ENCODE measurements around the gene SLC24A4. TPM values are rescaled to one million over a fixed set of nuclear protein-coding genes. Genes with fewer than 3 reads are reported as not detected.

The SLC24A4 gene
- 0.07 TPM in 1 of 2 replicates, not detected in the other for total RNA-seq (2014; rRNA removed; shearing (Covaris generic); ENCODE audit: low replicate concordance)

GRCh38 chr14:92323011-92323915 lies at the start of gene SLC24A4:
Gene SLC24A4 (plus strand): TSS chr14:92323165. CDS start chr14:92323831, 666 bp downstream.
- H3K36me3 ChIP-seq, result no peaks in the 10 kb centered on the region
- peak within 1 kb of the TSS; percentile 24 for H3K4me3 ChIP-seq
- H3K9me3 ChIP-seq, result no peaks in the 10 kb centered on the region
- peak; percentile 32 for DNase-seq
- H3K27me3 ChIP-seq, result no peaks in the 10 kb centered on the region

- no peak overlapping the region for H3K4me3 ChIP-seq
- H3K27me3 ChIP-seq, result no peaks in the 10 kb centered on the region
- DNase-seq, result no peak
- H3K9me3 ChIP-seq, result no peaks in the 10 kb centered on the region
- H3K36me3 ChIP-seq, result no peaks in the 10 kb centered on the region
Observed at GRCh38 chr14:92273166-92273565, 49.8 kb upstream of the SLC24A4 start.

GRCh38 chr14:92274055-92274454 lies 48.9 kb upstream of the SLC24A4 start:
- Histone ChIP-seq H3K36me3 (no peaks in the 10 kb centered on the region), H3K4me3 (no peak overlapping the region), H3K9me3 (no peaks in the 10 kb centered on the region), H3K27me3 (no peaks in the 10 kb centered on the region)
- DNase-seq, result no peak

GRCh38 chr14:92276074-92276473 lies 46.9 kb upstream of the SLC24A4 start:
- no peak for DNase-seq
- H3K9me3 ChIP-seq, result no peaks in the 10 kb centered on the region
- H3K4me3 ChIP-seq, result no peak overlapping the region
- H3K27me3 ChIP-seq, result no peaks in the 10 kb centered on the region
- H3K36me3 ChIP-seq, result no peaks in the 10 kb centered on the region

- no peak for DNase-seq
- no peaks in the 10 kb centered on the region for H3K27me3 ChIP-seq
Observed at GRCh38 chr14:92277031-92277430, 45.9 kb upstream of the SLC24A4 start.

GRCh38 chr14:92280554-92281262 lies 42.3 kb upstream of the SLC24A4 start:
- Histone ChIP-seq H3K27me3 (no peaks in the 10 kb centered on the region), H3K4me3 (no peak overlapping the region), H3K36me3 (no peaks in the 10 kb centered on the region), H3K9me3 (no peaks in the 10 kb centered on the region)
- DNase-seq, result no peak

More at GRCh38 chr14:92277031-92277430, 45.9 kb upstream of the SLC24A4 start:
- H3K36me3 ChIP-seq, result no peaks in the 10 kb centered on the region
- no peaks in the 10 kb centered on the region for H3K9me3 ChIP-seq
- no peak overlapping the region for H3K4me3 ChIP-seq

GRCh38 chr14:92282669-92283068 lies 40.3 kb upstream of the SLC24A4 start:
- H3K27me3 ChIP-seq, result no peaks in the 10 kb centered on the region
- no peak for DNase-seq
- no peak overlapping the region for H3K4me3 ChIP-seq
- H3K36me3 ChIP-seq, result no peaks in the 10 kb centered on the region
- no peaks in the 10 kb centered on the region for H3K9me3 ChIP-seq

GRCh38 chr14:92285311-92285710 lies 37.7 kb upstream of the SLC24A4 start:
- Histone ChIP-seq H3K36me3 (no peaks in the 10 kb centered on the region), H3K9me3 (no peaks in the 10 kb centered on the region), H3K27me3 (no peaks in the 10 kb centered on the region; the same call in 1 of the 2 replicates), H3K4me3 (no peak overlapping the region)
- DNase-seq, result no peak

- DNase-seq, result peak; percentile 14
- no peaks in the 10 kb centered on the region; the same call in 1 of the 2 replicates for H3K27me3 ChIP-seq
Observed at GRCh38 chr14:92287987-92288386, 35.0 kb upstream of the SLC24A4 start.

GRCh38 chr14:92288994-92289660 lies 33.8 kb upstream of the SLC24A4 start:
- Histone ChIP-seq H3K36me3 (no peaks in the 10 kb centered on the region), H3K27me3 (no peaks in the 10 kb centered on the region; the same call in 1 of the 2 replicates), H3K9me3 (no peaks in the 10 kb centered on the region), H3K4me3 (no peak overlapping the region)
- no peak for DNase-seq

More at GRCh38 chr14:92287987-92288386, 35.0 kb upstream of the SLC24A4 start:
- no peak overlapping the region for H3K4me3 ChIP-seq
- H3K36me3 ChIP-seq, result no peaks in the 10 kb centered on the region
- no peaks in the 10 kb centered on the region for H3K9me3 ChIP-seq

GRCh38 chr14:92292673-92293072 lies 30.3 kb upstream of the SLC24A4 start:
- no peak for DNase-seq
- no peaks in the 10 kb centered on the region for H3K36me3 ChIP-seq
- H3K27me3 ChIP-seq, result no peaks in the 10 kb centered on the region; the same call in none of the 2 replicates
- no peaks in the 10 kb centered on the region for H3K9me3 ChIP-seq
- no peak overlapping the region for H3K4me3 ChIP-seq

- Histone ChIP-seq H3K9me3 (no peaks in the 10 kb centered on the region), H3K36me3 (no peaks in the 10 kb centered on the region), H3K27me3 (no peaks in the 10 kb centered on the region; the same call in none of the 2 replicates), H3K4me3 (no peak overlapping the region)
- no peak for DNase-seq
Observed at GRCh38 chr14:92294506-92294905, 28.5 kb upstream of the SLC24A4 start.

GRCh38 chr14:92297818-92298595 lies 25.0 kb upstream of the SLC24A4 start:
- H3K4me3 ChIP-seq, result no peak overlapping the region
- no peaks in the 10 kb centered on the region for H3K9me3 ChIP-seq
- H3K27me3 ChIP-seq, result no peaks in the 10 kb centered on the region; the same call in 1 of the 2 replicates
- no peaks in the 10 kb centered on the region for H3K36me3 ChIP-seq
- DNase-seq, result no peak

GRCh38 chr14:92302481-92302880 lies 20.5 kb upstream of the SLC24A4 start:
- no peak overlapping the region for H3K4me3 ChIP-seq
- no peak for DNase-seq
- H3K9me3 ChIP-seq, result no peaks in the 10 kb centered on the region
- no peaks in the 10 kb centered on the region for H3K27me3 ChIP-seq
- no peaks in the 10 kb centered on the region for H3K36me3 ChIP-seq

GRCh38 chr14:92308716-92309115 lies 14.2 kb upstream of the SLC24A4 start:
- DNase-seq, result no peak
- H3K4me3 ChIP-seq, result no peak overlapping the region
- no peaks in the 10 kb centered on the region for H3K9me3 ChIP-seq
- no peaks in the 10 kb centered on the region for H3K36me3 ChIP-seq
- no peaks in the 10 kb centered on the region for H3K27me3 ChIP-seq

- no peaks in the 10 kb centered on the region for H3K9me3 ChIP-seq
- H3K27me3 ChIP-seq, result no peaks in the 10 kb centered on the region
- no peak for DNase-seq
- H3K36me3 ChIP-seq, result no peaks in the 10 kb centered on the region
- no peak overlapping the region for H3K4me3 ChIP-seq
Observed at GRCh38 chr14:92309968-92310530, 12.9 kb upstream of the SLC24A4 start.
